ENCODE data around the gene TNS3. TPM values are rescaled to one million over a fixed set of nuclear protein-coding genes. Genes with fewer than 3 reads are reported as not detected.

TNS3 gene
- total and polyA plus RNA-seq, 9 of the 15 experiments (the other 6 are each of a cell fraction or from before 2014, with no cell fraction given) = 0.20 TPM; not detected in 8

DNA sequence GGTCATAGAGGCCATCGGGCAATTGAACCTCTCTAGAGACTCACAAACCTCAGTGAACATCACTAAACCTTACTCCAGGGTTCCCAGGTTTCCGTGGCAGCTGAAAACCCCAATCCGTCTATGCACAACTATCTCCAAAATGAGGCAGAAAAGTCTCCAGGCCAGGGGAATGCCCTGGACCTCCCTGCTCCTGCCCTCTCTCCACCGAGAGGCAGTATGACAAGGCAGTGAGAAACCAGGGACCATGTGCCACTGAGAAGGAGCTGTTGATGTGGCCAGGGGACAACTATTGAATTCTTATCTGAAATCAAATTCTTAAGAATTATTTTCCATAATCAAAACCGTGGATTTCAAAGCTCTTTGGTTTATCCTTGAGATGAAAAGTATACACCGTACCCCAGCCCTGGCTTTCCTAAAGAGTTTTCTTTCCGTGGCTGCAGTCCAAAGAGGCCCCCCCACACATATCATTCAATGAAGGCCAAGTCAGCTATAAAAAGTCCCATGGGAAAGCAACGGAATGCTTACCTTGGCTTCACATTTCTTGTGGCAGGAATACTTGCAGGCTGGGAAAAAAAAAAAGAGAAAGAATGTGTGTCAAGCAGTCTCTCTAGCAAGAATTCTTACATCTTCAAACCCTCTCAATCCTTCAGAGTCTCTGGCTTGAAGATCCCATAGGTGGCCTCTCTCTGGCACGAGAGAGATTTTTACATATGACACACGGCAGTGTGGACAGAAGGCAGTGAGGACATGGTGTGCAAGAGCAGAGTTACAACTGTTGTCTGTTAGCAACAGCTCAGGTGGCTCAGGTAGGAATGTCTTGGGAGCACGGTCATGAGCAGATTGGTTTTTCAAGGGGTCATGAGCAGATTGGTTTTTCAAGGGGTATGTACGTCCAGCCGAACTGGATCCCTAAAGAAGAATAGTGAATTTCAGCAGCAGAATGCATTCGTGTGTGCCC lies 75.2 kb downstream of the TNS3 start (continued):
- TF ChIP-seq, protein P1, sequence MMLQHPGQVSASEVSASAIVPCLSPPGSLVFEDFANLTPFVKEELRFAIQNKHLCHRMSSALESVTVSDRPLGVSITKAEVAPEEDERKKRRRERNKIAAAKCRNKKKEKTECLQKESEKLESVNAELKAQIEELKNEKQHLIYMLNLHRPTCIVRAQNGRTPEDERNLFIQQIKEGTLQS (IDR thresholded peaks at IDR 0.05) = no peak
- TF ChIP-seq, protein P1 (CRISPR knock-in tag; conservative IDR thresholded peaks at IDR 0.05) = no peak

DNA sequence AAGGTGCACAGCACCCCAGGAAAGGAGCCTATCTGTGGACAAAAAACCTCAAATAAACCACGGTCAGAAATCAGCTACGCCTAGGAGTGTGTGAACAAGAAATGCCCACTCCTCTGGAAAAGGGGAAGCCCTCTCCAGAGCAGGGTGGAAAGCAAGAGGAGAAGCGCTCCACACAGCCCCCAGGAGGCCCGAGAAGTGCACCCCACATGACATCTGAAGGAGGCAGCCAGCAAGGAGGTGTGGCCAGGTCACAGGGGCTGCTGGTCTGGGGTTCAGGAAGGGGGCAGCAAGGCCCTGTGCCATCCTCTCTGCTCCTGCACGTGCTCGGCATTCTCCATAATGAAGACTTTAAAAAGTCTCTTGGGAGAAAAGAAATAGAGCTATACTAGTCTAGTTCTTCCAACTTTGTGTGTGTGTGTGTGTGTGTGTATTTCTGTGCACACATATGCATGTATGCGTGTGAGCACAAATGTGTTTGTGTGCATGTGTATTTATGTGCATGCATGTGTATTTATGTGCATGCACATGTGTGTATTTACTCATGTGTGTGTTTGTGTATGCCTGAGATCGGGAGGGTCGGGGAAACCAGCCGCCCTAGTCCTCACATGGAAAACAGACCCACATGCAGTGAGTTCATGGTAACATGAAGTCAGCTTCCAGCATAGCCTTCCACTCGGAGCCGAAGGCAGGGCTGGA lies 76.5 kb downstream of the TNS3 start:
- Histone ChIP-seq H3K4me2 (ENCODE audit: insufficient read depth, low read length) (no peak overlapping the region), H3K4me3 (no peak overlapping the region), H3K4me1 (replicated peaks in 1 of 2; ENCODE audit: control insufficient read depth in 2 of 2, insufficient read depth in 2 of 2, low read length in 2 of 2) (no peaks in the 10 kb centered on the region), H3K9me1 (ENCODE audit: control insufficient read depth, insufficient read depth, low read length) (no peaks in the 10 kb centered on the region), H3K9me3 (replicated peaks; ENCODE audit: control insufficient read depth, insufficient read depth, low read depth, low read length) (no peaks in the 10 kb centered on the region), H3K79me2 (ENCODE audit: control insufficient read depth, insufficient read depth, low read length) (no peaks in the 10 kb centered on the region), H2AFZ (ENCODE audit: low read depth, low read length) (no peak overlapping the region), H3K27me3 (ENCODE audit: control insufficient read depth in 2 of 2, insufficient read depth in 2 of 2, low read length in 2 of 2) (peaks cover 8 to 80% of the 10 kb centered on the region in 2 experiments), H4K20me1 (replicated peaks; ENCODE audit: control insufficient read depth, insufficient read depth, low read length) (0 out of 2 replicates have a peak, but pooled peaks cover 4% of the 10 kb centered on the region), H3K9ac (ENCODE audit: insufficient read depth in 1 of 2, low read depth in 2 of 2, low read length in 2 of 2) (no peak overlapping the region), H3K27ac (ENCODE audit: extremely low read depth, low read depth, low read length) (no peak overlapping the region), H3K36me3 (ENCODE audit: control insufficient read depth, insufficient read depth, low read length) (no peaks in the 10 kb centered on the region)
- no peak for TF ChIP-seq SIN3B (IDR thresholded peaks at IDR 0.05; ENCODE audit: low read depth)
- TF ChIP-seq ZNF3 (CRISPR knock-in tag; IDR thresholded peaks at IDR 0.05) = no peak
- FAIRE-seq (no peak), ATAC-seq (no peak), DNase-seq (ENCODE audit: extremely low read depth in 1 of 4, low spot score in 3 of 4) (no peak)
- intact Hi-C loops (cut with micrococcal nuclease) (no loop called here), in situ Hi-C loops (cut with MboI) (no loop called here)
- CTCF ChIA-PET (ENCODE audit: low intra/inter-chr PET ratio) = no interaction called here
- no TSS peak for BruUV-seq (replicated peaks)
- POLR2A ChIA-PET = interaction anchor here (0.6 to 1.0 kb wide), 2 partner anchors 16 to 29 kb away, joined by 3 to 4 read pairs; no protein-coding TSS in a partner anchor
- WGBS (ENCODE audit: insufficient coverage, low coverage, missing lambda C conversion rate) = under 1% methylated on average over 11 of the region's 12 CpGs
